ENCODE data around the gene NOS1AP. TPM values are rescaled to one million over a fixed set of nuclear protein-coding genes. Genes with fewer than 3 reads are reported as not detected.
A peak's percentile ranks its signal among the peaks of the same experiment; 100 is the strongest.

Gene NOS1AP
- total RNA-seq, 1 donor from 2014 or later = 0.79 TPM

GRCh38 chr1:162315673-162316072, 246.2 kb downstream of the NOS1AP start:
- DNase-seq (ENCODE audit: low read depth) = no peak
- no peaks in the 10 kb centered on the region for H3K36me3 ChIP-seq (ENCODE audit: control insufficient read depth, insufficient read depth, low read length)
- H3K27me3 ChIP-seq (ENCODE audit: control insufficient read depth, insufficient read depth, low read length) = no peaks in the 10 kb centered on the region
- TF ChIP-seq CTCF (IDR thresholded peaks at IDR 0.05; ENCODE audit: insufficient read depth, low read length, poor library complexity, severe bottlenecking) = no peak
- no peak overlapping the region for H3K4me3 ChIP-seq (ENCODE audit: low read depth, low read length)

- no peak for DNase-seq (ENCODE audit: low read depth)
- Histone ChIP-seq H3K36me3 (ENCODE audit: control insufficient read depth, insufficient read depth, low read length) (no peaks in the 10 kb centered on the region), H3K4me3 (ENCODE audit: low read depth, low read length) (no peak overlapping the region), H3K27me3 (ENCODE audit: control insufficient read depth, insufficient read depth, low read length) (no peaks in the 10 kb centered on the region)
- no peak for TF ChIP-seq CTCF (IDR thresholded peaks at IDR 0.05; ENCODE audit: insufficient read depth, low read length, poor library complexity, severe bottlenecking)
Measured at GRCh38 chr1:162316187-162316586, 246.7 kb downstream of the NOS1AP start.

GRCh38 chr1:162317621-162318020, 248.1 kb downstream of the NOS1AP start:
- Histone ChIP-seq H3K36me3 (ENCODE audit: control insufficient read depth, insufficient read depth, low read length) (no peaks in the 10 kb centered on the region), H3K27me3 (ENCODE audit: control insufficient read depth, insufficient read depth, low read length) (no peaks in the 10 kb centered on the region), H3K4me3 (ENCODE audit: low read depth, low read length) (no peak overlapping the region)
- no peak for TF ChIP-seq CTCF (IDR thresholded peaks at IDR 0.05; ENCODE audit: insufficient read depth, low read length, poor library complexity, severe bottlenecking)
- DNase-seq (ENCODE audit: low read depth) = no peak

GRCh38 chr1:162319493-162320175, 250.1 kb downstream of the NOS1AP start:
- DNase-seq (ENCODE audit: low read depth) = peak; percentile 51
- Histone ChIP-seq H3K36me3 (ENCODE audit: control insufficient read depth, insufficient read depth, low read length) (no peaks in the 10 kb centered on the region), H3K27me3 (ENCODE audit: control insufficient read depth, insufficient read depth, low read length) (no peaks in the 10 kb centered on the region), H3K4me3 (ENCODE audit: low read depth, low read length) (no peak overlapping the region)
- no peak for TF ChIP-seq CTCF (IDR thresholded peaks at IDR 0.05; ENCODE audit: insufficient read depth, low read length, poor library complexity, severe bottlenecking)

GRCh38 chr1:162321809-162322422, 252.4 kb downstream of the NOS1AP start:
- Histone ChIP-seq H3K4me3 (ENCODE audit: low read depth, low read length) (no peak overlapping the region), H3K36me3 (ENCODE audit: control insufficient read depth, insufficient read depth, low read length) (no peaks in the 10 kb centered on the region), H3K27me3 (ENCODE audit: control insufficient read depth, insufficient read depth, low read length) (no peaks in the 10 kb centered on the region)
- no peak for DNase-seq (ENCODE audit: low read depth)
- TF ChIP-seq CTCF (IDR thresholded peaks at IDR 0.05; ENCODE audit: insufficient read depth, low read length, poor library complexity, severe bottlenecking) = no peak

GRCh38 chr1:162323023-162323422, 253.5 kb downstream of the NOS1AP start:
- DNase-seq (ENCODE audit: low read depth) = no peak
- TF ChIP-seq CTCF (IDR thresholded peaks at IDR 0.05; ENCODE audit: insufficient read depth, low read length, poor library complexity, severe bottlenecking) = no peak

More at GRCh38 chr1:162323023-162323422, 253.5 kb downstream of the NOS1AP start:
- H3K4me3 ChIP-seq (ENCODE audit: low read depth, low read length) = no peak overlapping the region
- no peaks in the 10 kb centered on the region for H3K36me3 ChIP-seq (ENCODE audit: control insufficient read depth, insufficient read depth, low read length)
- H3K27me3 ChIP-seq (ENCODE audit: control insufficient read depth, insufficient read depth, low read length) = no peaks in the 10 kb centered on the region

Data from kidney epithelial cell (primary cell).